Activated T-cell treated with anti-CD3 and anti-CD28 coated beads, Interleukin-2, amount 50 U/mL, for 4 hours (primary cell): ENCODE results near the gene NPPC. TPM values are rescaled to one million over a fixed set of nuclear protein-coding genes. Genes with fewer than 3 reads are reported as not detected.
"Not testable (repeated sequence)": the region's sequence is repeated elsewhere in the genome, so short reads cannot be mapped to it uniquely, and the experiment has no call there.

Source experiments
- ATAC-seq, 2 donors: fragments of 200-7000 bp; cut with Tn5 transposase; one replicate each; pipeline ENCODE4 v1.10.0; 2021
- DNase-seq: peaks from one replicate; pipeline ENCODE4 v3.0.0-alpha.2; 2020
- H3K27me3 Mint-ChIP-seq: one replicate; pipeline ENCODE4 v1.8.0; 2021; ENCODE audit warnings: low read depth, mixed read lengths
- H3K36me3 Mint-ChIP-seq: one replicate; pipeline ENCODE4 v1.8.0; 2022; ENCODE audit warnings: mixed read lengths; ENCODE audit not compliant: insufficient read depth
- H3K4me1 Mint-ChIP-seq: one replicate; pipeline ENCODE4 v1.8.0; 2021; ENCODE audit warnings: low read depth, mixed read lengths
- H3K4me3 Mint-ChIP-seq: one replicate; pipeline ENCODE4 v1.8.0; 2021; ENCODE audit warnings: mild to moderate bottlenecking, moderate library complexity, mixed read lengths
- H3K9me3 Mint-ChIP-seq: one replicate; pipeline ENCODE4 v1.8.0; 2021; ENCODE audit warnings: mixed read lengths
- total RNA-seq, 3 donors: library from RNA; stranded (reverse); gene quantifications; one replicate each; pipeline ENCODE4 v1.2.1, GENCODE V29; 2021

NPPC gene
- total RNA-seq, 3 donors from 2014 or later = 0.61 to 1.2 (median 0.79) TPM

GRCh38 chr2:231920366-231920765 lies 5.8 kb downstream of the NPPC start:
- Mint-ChIP-seq H3K36me3 (no peaks in the 10 kb centered on the region), H3K27me3 (peaks cover 27% of the 10 kb centered on the region), H3K4me3 (no peak overlapping the region), H3K4me1 (peaks cover 3% of the 10 kb centered on the region), H3K9me3 (no peaks in the 10 kb centered on the region)
- ATAC-seq = no peak
- DNase-seq = no peak

- no peaks in the 10 kb centered on the region for H3K9me3 Mint-ChIP-seq
- H3K27me3 Mint-ChIP-seq = peaks cover 22% of the 10 kb centered on the region
- H3K4me1 Mint-ChIP-seq = peaks cover 3% of the 10 kb centered on the region
- no peak for DNase-seq
- H3K36me3 Mint-ChIP-seq = no peaks in the 10 kb centered on the region
- no peak for ATAC-seq
- no peak overlapping the region for H3K4me3 Mint-ChIP-seq
Observed at GRCh38 chr2:231919341-231920035, 6.7 kb downstream of the NPPC start.

- H3K4me3 Mint-ChIP-seq = no peak overlapping the region
- DNase-seq = no peak
- no peak for ATAC-seq
- H3K27me3 Mint-ChIP-seq = peaks cover 15% of the 10 kb centered on the region
- no peaks in the 10 kb centered on the region for H3K9me3 Mint-ChIP-seq
- no peaks in the 10 kb centered on the region for H3K4me1 Mint-ChIP-seq
- H3K36me3 Mint-ChIP-seq = no peaks in the 10 kb centered on the region
Observed at GRCh38 chr2:231918501-231919330, 7.5 kb downstream of the NPPC start.

GRCh38 chr2:231917280-231918066 lies 8.7 kb downstream of the NPPC start:
- no peak overlapping the region for H3K4me3 Mint-ChIP-seq
- no peaks in the 10 kb centered on the region for H3K36me3 Mint-ChIP-seq
- H3K4me1 Mint-ChIP-seq = no peaks in the 10 kb centered on the region
- DNase-seq = no peak
- no peaks in the 10 kb centered on the region for H3K9me3 Mint-ChIP-seq
- no peak for ATAC-seq
- peaks cover 6% of the 10 kb centered on the region for H3K27me3 Mint-ChIP-seq

GRCh38 chr2:231914077-231914690 lies 12.0 kb downstream of the NPPC start:
- DNase-seq = no peak
- no peaks in the 10 kb centered on the region for H3K27me3 Mint-ChIP-seq
- H3K4me3 Mint-ChIP-seq = no peak overlapping the region
- ATAC-seq = no peak
- H3K9me3 Mint-ChIP-seq = no peaks in the 10 kb centered on the region
- H3K36me3 Mint-ChIP-seq = no peaks in the 10 kb centered on the region
- peaks cover 2% of the 10 kb centered on the region for H3K4me1 Mint-ChIP-seq

GRCh38 chr2:231911381-231911780 lies 14.8 kb downstream of the NPPC start:
- Mint-ChIP-seq H3K27me3 (no peaks in the 10 kb centered on the region), H3K4me3 (no peak overlapping the region), H3K36me3 (no peaks in the 10 kb centered on the region), H3K9me3 (no peaks in the 10 kb centered on the region), H3K4me1 (peaks cover 2% of the 10 kb centered on the region)
- DNase-seq (no peak), ATAC-seq (no peak)

- no peak overlapping the region for H3K4me3 Mint-ChIP-seq
- H3K9me3 Mint-ChIP-seq = no peaks in the 10 kb centered on the region
- ATAC-seq = no peak
- no peaks in the 10 kb centered on the region for H3K36me3 Mint-ChIP-seq
- peaks cover 2% of the 10 kb centered on the region for H3K4me1 Mint-ChIP-seq
- no peaks in the 10 kb centered on the region for H3K27me3 Mint-ChIP-seq
- no peak for DNase-seq
Observed at GRCh38 chr2:231910771-231911170, 15.4 kb downstream of the NPPC start.

- not testable (repeated sequence) for H3K27me3 Mint-ChIP-seq, DNase-seq, H3K4me3 Mint-ChIP-seq, H3K9me3 Mint-ChIP-seq, ATAC-seq, H3K4me1 Mint-ChIP-seq, H3K36me3 Mint-ChIP-seq
Observed at GRCh38 chr2:231910161-231910560, 16.0 kb downstream of the NPPC start.

GRCh38 chr2:231909631-231910030 lies 16.6 kb downstream of the NPPC start:
- Mint-ChIP-seq H3K27me3 (no peaks in the 10 kb centered on the region), H3K9me3 (no peaks in the 10 kb centered on the region), H3K36me3 (no peaks in the 10 kb centered on the region), H3K4me1 (peaks cover 2% of the 10 kb centered on the region), H3K4me3 (no peak overlapping the region)
- no peak for DNase-seq
- no peak for ATAC-seq

- ATAC-seq (no peak), DNase-seq (no peak)
- Mint-ChIP-seq H3K36me3 (no peaks in the 10 kb centered on the region), H3K4me3 (no peak overlapping the region), H3K27me3 (no peaks in the 10 kb centered on the region), H3K4me1 (peaks cover 2% of the 10 kb centered on the region), H3K9me3 (no peaks in the 10 kb centered on the region)
Observed at GRCh38 chr2:231908584-231908983, 17.6 kb downstream of the NPPC start.

GRCh38 chr2:231907765-231908164 lies 18.4 kb downstream of the NPPC start:
- DNase-seq = no peak
- ATAC-seq = no peak
- no peak overlapping the region for H3K4me3 Mint-ChIP-seq
- no peaks in the 10 kb centered on the region for H3K9me3 Mint-ChIP-seq
- peaks cover 2% of the 10 kb centered on the region for H3K4me1 Mint-ChIP-seq
- no peaks in the 10 kb centered on the region for H3K36me3 Mint-ChIP-seq
- H3K27me3 Mint-ChIP-seq = no peaks in the 10 kb centered on the region

GRCh38 chr2:231905026-231905425 lies 21.2 kb downstream of the NPPC start:
- ATAC-seq (no peak), DNase-seq (no peak)
- H3K9me3 Mint-ChIP-seq = no peaks in the 10 kb centered on the region
- no peaks in the 10 kb centered on the region for H3K36me3 Mint-ChIP-seq
- peaks cover 1% of the 10 kb centered on the region for H3K4me1 Mint-ChIP-seq
- H3K4me3 Mint-ChIP-seq = no peak overlapping the region
- peaks cover 2% of the 10 kb centered on the region for H3K27me3 Mint-ChIP-seq

GRCh38 chr2:231904161-231904611 lies 22.0 kb downstream of the NPPC start:
- Mint-ChIP-seq H3K9me3 (no peaks in the 10 kb centered on the region), H3K27me3 (peaks cover 2% of the 10 kb centered on the region)
- no peak for ATAC-seq

GRCh38 chr2:231902598-231902997 lies 23.6 kb downstream of the NPPC start:
- no peaks in the 10 kb centered on the region for H3K4me1 Mint-ChIP-seq
- DNase-seq (no peak), ATAC-seq (no peak)
- no peaks in the 10 kb centered on the region for H3K36me3 Mint-ChIP-seq
- H3K4me3 Mint-ChIP-seq = no peak overlapping the region
- H3K27me3 Mint-ChIP-seq = peaks cover 2% of the 10 kb centered on the region
- no peaks in the 10 kb centered on the region for H3K9me3 Mint-ChIP-seq

More at GRCh38 chr2:231904161-231904611, 22.0 kb downstream of the NPPC start:
- no peaks in the 10 kb centered on the region for H3K4me1 Mint-ChIP-seq
- no peak overlapping the region for H3K4me3 Mint-ChIP-seq
- no peaks in the 10 kb centered on the region for H3K36me3 Mint-ChIP-seq
- no peak for DNase-seq
